Measurements from ENCODE around the gene TDP2. TPM values are rescaled to one million over a fixed set of nuclear protein-coding genes. Genes with fewer than 3 reads are reported as not detected.
"Not testable (repeated sequence)": the region's sequence is repeated elsewhere in the genome, so short reads cannot be mapped to it uniquely, and the experiment has no call there.

TDP2 gene
- total RNA-seq, 1 experiment from 2014 or later = 71.7 TPM

GRCh38 chr6:24680582-24680981, 13.9 kb upstream of the TDP2 start:
- peaks cover 8% of the 10 kb centered on the region for H3K36me3 Mint-ChIP-seq (ENCODE audit: insufficient read depth, unreplicated experiment)
- peaks cover 21% of the 10 kb centered on the region for H3K4me1 Mint-ChIP-seq (ENCODE audit: low read depth, unreplicated experiment)
- intact Hi-C loops (cut with micrococcal nuclease; ENCODE audit: unreplicated experiment) = no loop called here
- H3K27ac Mint-ChIP-seq (ENCODE audit: unreplicated experiment) = no peak overlapping the region
- CTCF ChIA-PET = interaction anchor here (0.6 kb wide), 1 partner anchor 1350 kb away, joined by 3 read pairs; no protein-coding TSS in a partner anchor
- BruUV-seq (replicated peaks) = no TSS peak
- H3K27me3 Mint-ChIP-seq (ENCODE audit: unreplicated experiment) = no peaks in the 10 kb centered on the region
- TF ChIP-seq, protein P1, sequence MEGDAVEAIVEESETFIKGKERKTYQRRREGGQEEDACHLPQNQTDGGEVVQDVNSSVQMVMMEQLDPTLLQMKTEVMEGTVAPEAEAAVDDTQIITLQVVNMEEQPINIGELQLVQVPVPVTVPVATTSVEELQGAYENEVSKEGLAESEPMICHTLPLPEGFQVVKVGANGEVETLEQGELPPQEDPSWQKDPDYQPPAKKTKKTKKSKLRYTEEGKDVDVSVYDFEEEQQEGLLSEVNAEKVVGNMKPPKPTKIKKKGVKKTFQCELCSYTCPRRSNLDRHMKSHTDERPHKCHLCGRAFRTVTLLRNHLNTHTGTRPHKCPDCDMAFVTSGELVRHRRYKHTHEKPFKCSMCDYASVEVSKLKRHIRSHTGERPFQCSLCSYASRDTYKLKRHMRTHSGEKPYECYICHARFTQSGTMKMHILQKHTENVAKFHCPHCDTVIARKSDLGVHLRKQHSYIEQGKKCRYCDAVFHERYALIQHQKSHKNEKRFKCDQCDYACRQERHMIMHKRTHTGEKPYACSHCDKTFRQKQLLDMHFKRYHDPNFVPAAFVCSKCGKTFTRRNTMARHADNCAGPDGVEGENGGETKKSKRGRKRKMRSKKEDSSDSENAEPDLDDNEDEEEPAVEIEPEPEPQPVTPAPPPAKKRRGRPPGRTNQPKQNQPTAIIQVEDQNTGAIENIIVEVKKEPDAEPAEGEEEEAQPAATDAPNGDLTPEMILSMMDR (IDR thresholded peaks at IDR 0.05; ENCODE audit: unreplicated experiment) = no peak
- DNase-seq = no peak
- H3K9me3 Mint-ChIP-seq (ENCODE audit: low read depth, unreplicated experiment) = no peaks in the 10 kb centered on the region
- no peak overlapping the region for H3K4me3 Mint-ChIP-seq (ENCODE audit: low read depth, unreplicated experiment)

DNA sequence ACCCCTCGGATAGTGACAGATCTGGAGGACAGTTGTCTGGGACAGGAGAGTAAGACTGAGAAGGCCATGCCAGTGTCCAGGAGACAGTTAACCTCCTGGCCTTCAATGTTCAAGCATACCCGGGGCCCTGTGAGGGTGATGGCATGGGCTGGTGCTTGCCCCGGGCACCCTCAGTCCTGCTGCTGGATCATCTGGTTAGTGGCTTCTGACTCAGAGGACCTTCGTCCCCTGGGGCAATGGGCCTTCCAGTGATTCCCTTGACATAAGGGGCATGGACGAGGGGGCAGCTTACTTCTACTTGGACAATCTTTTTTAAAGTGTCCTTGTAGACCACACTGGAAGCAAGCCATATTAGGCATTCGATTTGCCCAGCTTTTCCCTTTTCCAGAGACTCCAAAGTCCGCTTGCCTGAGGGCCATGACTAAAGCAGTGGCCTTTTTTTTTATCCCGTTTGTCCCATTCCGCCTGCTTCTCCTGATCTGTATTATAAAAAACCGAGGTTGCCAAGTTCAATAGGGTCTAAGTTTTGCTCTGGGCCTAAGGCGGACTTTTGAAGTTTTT, 12.2 kb upstream of the TDP2 start:
- H3K4me1 Mint-ChIP-seq (ENCODE audit: low read depth, unreplicated experiment) = peaks cover 18% of the 10 kb centered on the region
- DNase-seq; H3K27me3 Mint-ChIP-seq (ENCODE audit: unreplicated experiment); intact Hi-C loops (cut with micrococcal nuclease; ENCODE audit: unreplicated experiment); BruUV-seq (replicated peaks); H3K9me3 Mint-ChIP-seq (ENCODE audit: low read depth, unreplicated experiment); CTCF ChIA-PET; H3K27ac Mint-ChIP-seq (ENCODE audit: unreplicated experiment); H3K4me3 Mint-ChIP-seq (ENCODE audit: low read depth, unreplicated experiment): not testable (repeated sequence)
- peaks cover 13% of the 10 kb centered on the region for H3K36me3 Mint-ChIP-seq (ENCODE audit: insufficient read depth, unreplicated experiment)

DNA sequence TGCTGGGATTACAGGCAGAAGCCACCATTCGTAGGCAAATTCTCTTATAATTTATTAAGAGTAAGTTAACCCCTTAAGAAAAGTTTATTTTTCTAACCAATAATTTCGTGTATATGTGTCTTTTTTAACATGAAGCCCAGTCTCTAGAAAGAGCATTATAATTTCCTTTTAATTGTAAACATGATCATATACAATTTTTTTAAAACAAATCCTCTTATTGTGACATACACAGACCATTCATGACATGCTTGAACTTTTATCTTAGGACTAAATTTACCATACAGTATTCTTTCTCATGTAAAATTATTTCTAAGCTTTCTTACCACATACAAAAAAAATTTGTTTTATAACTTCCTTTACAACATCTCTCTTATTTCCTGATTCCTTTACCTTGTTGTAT, 6.9 kb upstream of the TDP2 start:
- Mint-ChIP-seq H3K36me3 (ENCODE audit: insufficient read depth, unreplicated experiment) (peaks cover 17% of the 10 kb centered on the region), H3K4me1 (ENCODE audit: low read depth, unreplicated experiment) (peaks cover 4% of the 10 kb centered on the region)

GRCh38 chr6:24672620-24673182, 6.0 kb upstream of the TDP2 start:
- CTCF ChIA-PET = no interaction called here
- H3K4me1 Mint-ChIP-seq (ENCODE audit: low read depth, unreplicated experiment) = no peaks in the 10 kb centered on the region
- TF ChIP-seq, protein P1 (IDR thresholded peaks at IDR 0.05; ENCODE audit: unreplicated experiment) = no peak
- H3K36me3 Mint-ChIP-seq (ENCODE audit: insufficient read depth, unreplicated experiment) = peaks cover 17% of the 10 kb centered on the region
- no peak overlapping the region for H3K4me3 Mint-ChIP-seq (ENCODE audit: low read depth, unreplicated experiment)
- BruUV-seq (replicated peaks) = no TSS peak
- DNase-seq = no peak
- no peak overlapping the region for H3K27ac Mint-ChIP-seq (ENCODE audit: unreplicated experiment)
- no peaks in the 10 kb centered on the region for H3K27me3 Mint-ChIP-seq (ENCODE audit: unreplicated experiment)
- intact Hi-C loops (cut with micrococcal nuclease; ENCODE audit: unreplicated experiment) = no loop called here
- H3K9me3 Mint-ChIP-seq (ENCODE audit: low read depth, unreplicated experiment) = peaks cover 11% of the 10 kb centered on the region

More for the DNA sequence above, 6.9 kb upstream of the TDP2 start:
- no peaks in the 10 kb centered on the region for H3K27me3 Mint-ChIP-seq (ENCODE audit: unreplicated experiment)
- CTCF ChIA-PET = no interaction called here
- no peak overlapping the region for H3K4me3 Mint-ChIP-seq (ENCODE audit: low read depth, unreplicated experiment)
- no peak for DNase-seq
- no peak overlapping the region for H3K27ac Mint-ChIP-seq (ENCODE audit: unreplicated experiment)
- peaks cover 11% of the 10 kb centered on the region for H3K9me3 Mint-ChIP-seq (ENCODE audit: low read depth, unreplicated experiment)
- TF ChIP-seq, protein P1 (IDR thresholded peaks at IDR 0.05; ENCODE audit: unreplicated experiment) = no peak
- BruUV-seq (replicated peaks) = no TSS peak
- intact Hi-C loops (cut with micrococcal nuclease; ENCODE audit: unreplicated experiment) = no loop called here

DNA sequence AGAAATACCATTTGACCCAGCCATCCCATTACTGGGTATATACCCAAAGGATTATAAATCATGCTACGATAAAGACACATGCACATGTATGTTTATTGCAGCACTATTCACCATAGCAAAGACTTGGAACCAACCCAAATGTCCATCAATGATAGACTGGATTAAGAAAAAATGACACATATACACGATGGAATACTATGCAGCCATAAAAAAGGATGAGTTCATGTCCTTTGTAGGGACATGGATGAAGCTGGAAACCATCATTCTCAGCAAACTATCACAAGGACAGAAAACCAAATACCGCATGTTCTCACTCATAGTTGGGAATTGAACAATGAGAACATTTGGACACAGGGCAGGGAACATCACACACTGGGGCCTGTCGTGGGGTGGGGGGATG, 4.4 kb upstream of the TDP2 start:
- H3K27ac Mint-ChIP-seq (ENCODE audit: unreplicated experiment); DNase-seq; intact Hi-C loops (cut with micrococcal nuclease; ENCODE audit: unreplicated experiment); CTCF ChIA-PET; BruUV-seq (replicated peaks); H3K4me3 Mint-ChIP-seq (ENCODE audit: low read depth, unreplicated experiment); H3K4me1 Mint-ChIP-seq (ENCODE audit: low read depth, unreplicated experiment); H3K27me3 Mint-ChIP-seq (ENCODE audit: unreplicated experiment): not testable (repeated sequence)
- Mint-ChIP-seq H3K36me3 (ENCODE audit: insufficient read depth, unreplicated experiment) (peaks cover 26% of the 10 kb centered on the region), H3K9me3 (ENCODE audit: low read depth, unreplicated experiment) (peaks cover 11% of the 10 kb centered on the region)

DNA sequence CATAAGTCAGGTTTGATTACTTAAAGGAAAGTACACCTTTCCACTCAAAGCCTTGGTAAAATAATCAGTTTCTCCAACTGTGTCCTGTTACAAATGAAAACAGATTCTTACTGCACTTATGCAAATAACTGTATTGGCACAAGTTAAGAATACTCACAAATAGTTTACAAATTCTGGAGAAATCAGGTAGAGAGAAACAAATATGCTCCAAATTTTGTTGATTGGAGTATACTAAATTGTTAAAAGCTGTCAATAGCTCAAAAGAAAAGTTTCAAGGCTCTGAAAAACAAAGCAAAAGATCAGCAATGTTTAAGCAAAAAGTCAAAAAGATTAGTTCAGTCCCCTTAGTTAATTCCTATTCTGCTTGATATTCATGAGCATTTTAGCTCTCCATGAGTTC, 3.8 kb upstream of the TDP2 start:
- H3K9me3 Mint-ChIP-seq (ENCODE audit: low read depth, unreplicated experiment) = peaks cover 11% of the 10 kb centered on the region
- BruUV-seq (replicated peaks); DNase-seq; intact Hi-C loops (cut with micrococcal nuclease; ENCODE audit: unreplicated experiment); H3K4me3 Mint-ChIP-seq (ENCODE audit: low read depth, unreplicated experiment); H3K27ac Mint-ChIP-seq (ENCODE audit: unreplicated experiment); H3K27me3 Mint-ChIP-seq (ENCODE audit: unreplicated experiment); H3K4me1 Mint-ChIP-seq (ENCODE audit: low read depth, unreplicated experiment); CTCF ChIA-PET: not testable (repeated sequence)
- H3K36me3 Mint-ChIP-seq (ENCODE audit: insufficient read depth, unreplicated experiment) = peaks cover 32% of the 10 kb centered on the region
